GM06990 (cell line): ENCODE measurements around the gene ASIC1.

Experiments
- DNase-seq: peaks from one replicate; pipeline ENCODE4 v3.0.0-alpha.2; 2011; ENCODE audit not compliant: insufficient read length; ENCODE audit errors: extremely low read depth
- H3K27me3 ChIP-seq: replicated peaks from 2 replicates; pipeline ENCODE4 v1.6.0; 2011; ENCODE audit warnings: low read length; ENCODE audit not compliant: control insufficient read depth, insufficient read depth
- H3K36me3 ChIP-seq: 2 replicates; pipeline ENCODE4 v1.5.1; 2011; ENCODE audit warnings: low read length; ENCODE audit not compliant: control insufficient read depth, insufficient read depth
- H3K4me3 ChIP-seq: replicated peaks from 2 replicates; pipeline ENCODE4 v1.5.1; 2011; ENCODE audit warnings: low read depth, mild to moderate bottlenecking, control low read depth, low read length
- CTCF ChIP-seq: IDR thresholded peaks from 2 replicates; pipeline ENCODE4 v1.5.1; 2011; ENCODE audit warnings: low read length, control low read depth, mild to moderate bottlenecking, inconsistent platforms; ENCODE audit not compliant: insufficient read depth, poor library complexity, severe bottlenecking

Gene ASIC1

GRCh38 chr12:50055831-50056638 is 1.4 kb upstream of the ASIC1 start:
- peak; percentile 58 for DNase-seq
- peaks cover 8% of the 10 kb centered on the region for H3K27me3 ChIP-seq
- no peak overlapping the region for H3K4me3 ChIP-seq

GRCh38 chr12:50056639-50056976 is 788 bp upstream of the ASIC1 start:
- no peak overlapping the region; the same call in 1 of the 2 replicates for H3K4me3 ChIP-seq
- peaks cover 8% of the 10 kb centered on the region for H3K27me3 ChIP-seq
- TF ChIP-seq CTCF, result no peak
- no peak for DNase-seq
- H3K36me3 ChIP-seq, result no peaks in the 10 kb centered on the region

More at GRCh38 chr12:50055831-50056638, 1.4 kb upstream of the ASIC1 start:
- H3K36me3 ChIP-seq, result no peaks in the 10 kb centered on the region
- TF ChIP-seq CTCF, result peak; percentile 99

GRCh38 chr12:50057896-50058670 is 687 bp downstream of the ASIC1 start:
- no peak for TF ChIP-seq CTCF
- Histone ChIP-seq H3K27me3 (peaks cover 7% of the 10 kb centered on the region), H3K4me3 (peak overlapping the region; percentile 42), H3K36me3 (no peaks in the 10 kb centered on the region)
- DNase-seq, result no peak

- Histone ChIP-seq H3K4me3 (no peak overlapping the region), H3K36me3 (no peaks in the 10 kb centered on the region), H3K27me3 (peaks cover 6% of the 10 kb centered on the region)
- DNase-seq, result no peak
- TF ChIP-seq CTCF, result no peak
Measured at GRCh38 chr12:50058743-50059312, 1.4 kb downstream of the ASIC1 start.

GRCh38 chr12:50059440-50060119 is 2.2 kb downstream of the ASIC1 start:
- Histone ChIP-seq H3K36me3 (no peaks in the 10 kb centered on the region), H3K4me3 (no peak overlapping the region), H3K27me3 (peaks cover 8% of the 10 kb centered on the region)
- DNase-seq, result no peak
- no peak for TF ChIP-seq CTCF
